Activated CD8-positive, alpha-beta memory T cell treated with anti-CD3 and anti-CD28 coated beads for 48 hours (primary cell): Measurements from ENCODE around the gene CFAP46.

ENCODE experiments used
- DNase-seq, 3 experiments: peaks; one replicate each; pipeline ENCODE4 v3.0.0-alpha.2; 2020; ENCODE audit warnings: low read depth in 2 of 3, low spot score in 2 of 3

CFAP46 gene

GRCh38 chr10:132882069-132882951 is 60.1 kb downstream of the CFAP46 start:
- DNase-seq = no peak

GRCh38 chr10:132881186-132881920 is 61.0 kb downstream of the CFAP46 start:
- DNase-seq = no peak

- DNase-seq = no peak
Measured at GRCh38 chr10:132880128-132880981, 62.0 kb downstream of the CFAP46 start.

GRCh38 chr10:132879408-132880127 is 62.8 kb downstream of the CFAP46 start:
- DNase-seq = no peak

- no peak for DNase-seq
Measured at GRCh38 chr10:132878730-132879407, 63.5 kb downstream of the CFAP46 start.

- no peak for DNase-seq
Measured at GRCh38 chr10:132878091-132878729, 64.2 kb downstream of the CFAP46 start.

GRCh38 chr10:132877473-132877872 is 64.9 kb downstream of the CFAP46 start:
- no peak for DNase-seq

- DNase-seq = no peak
Measured at GRCh38 chr10:132876993-132877431, 65.4 kb downstream of the CFAP46 start.

GRCh38 chr10:132876131-132876860 is 66.1 kb downstream of the CFAP46 start:
- DNase-seq = no peak

GRCh38 chr10:132875435-132875834 is 66.9 kb downstream of the CFAP46 start:
- no peak for DNase-seq

GRCh38 chr10:132873395-132873794 is 69.0 kb downstream of the CFAP46 start:
- DNase-seq = no peak

- DNase-seq = no peak
Measured at GRCh38 chr10:132872658-132873057, 69.7 kb downstream of the CFAP46 start.

- no peak for DNase-seq
Measured at GRCh38 chr10:132870426-132870825, 71.9 kb downstream of the CFAP46 start.

- DNase-seq = no peak
Measured at GRCh38 chr10:132869621-132870020, 72.7 kb downstream of the CFAP46 start.

- no peak for DNase-seq
Measured at GRCh38 chr10:132868995-132869394, 73.4 kb downstream of the CFAP46 start.

GRCh38 chr10:132867801-132868644 is 74.3 kb downstream of the CFAP46 start:
- no peak for DNase-seq

GRCh38 chr10:132866601-132867381 is 75.6 kb downstream of the CFAP46 start:
- no peak for DNase-seq
